ENCODE results near the gene SERPINB3.
"Not testable (repeated sequence)": the region's sequence is repeated elsewhere in the genome, so short reads cannot be mapped to it uniquely, and the experiment has no call there.

The SERPINB3 gene

GRCh38 chr18:63661750-63662149 lies at the start of gene SERPINB3:
TSS of gene SERPINB3 (minus strand) at chr18:63661893. CDS start at chr18:63661216, 677 bp downstream.
- DNase-seq (ENCODE audit: low read depth in 1 of 2, low spot score in 1 of 2): not testable (repeated sequence)

GRCh38 chr18:63708650-63709049 lies 47.0 kb upstream of the SERPINB3 start:
- no peak for DNase-seq (ENCODE audit: low read depth in 1 of 2, low spot score in 1 of 2)

- no peak for DNase-seq (ENCODE audit: low read depth in 1 of 2, low spot score in 1 of 2)
Measured at GRCh38 chr18:63707816-63708215, 46.1 kb upstream of the SERPINB3 start.

GRCh38 chr18:63705401-63705800 lies 43.7 kb upstream of the SERPINB3 start:
- no peak for DNase-seq (ENCODE audit: low read depth in 1 of 2, low spot score in 1 of 2)

- DNase-seq (ENCODE audit: low read depth in 1 of 2, low spot score in 1 of 2): no peak
Measured at GRCh38 chr18:63702660-63703059, 41.0 kb upstream of the SERPINB3 start, which contains the start of gene SERPINB11. TSS of gene SERPINB11 (plus strand) at chr18:63702960. CDS start at chr18:63710194, 7,234 bp downstream.

GRCh38 chr18:63701952-63702351 lies 40.3 kb upstream of the SERPINB3 start:
- no peak for DNase-seq (ENCODE audit: low read depth in 1 of 2, low spot score in 1 of 2)

GRCh38 chr18:63700501-63700900 lies 38.8 kb upstream of the SERPINB3 start:
- DNase-seq (ENCODE audit: low read depth in 1 of 2, low spot score in 1 of 2): no peak

- DNase-seq (ENCODE audit: low read depth in 1 of 2, low spot score in 1 of 2): no peak
Measured at GRCh38 chr18:63697097-63697660, 35.5 kb upstream of the SERPINB3 start.

GRCh38 chr18:63689064-63689463 lies 27.4 kb upstream of the SERPINB3 start:
- no peak for DNase-seq (ENCODE audit: low read depth in 1 of 2, low spot score in 1 of 2)

GRCh38 chr18:63686871-63687270 lies 25.2 kb upstream of the SERPINB3 start:
- DNase-seq (ENCODE audit: low read depth in 1 of 2, low spot score in 1 of 2): no peak

- no peak for DNase-seq (ENCODE audit: low read depth in 1 of 2, low spot score in 1 of 2)
Measured at GRCh38 chr18:63684718-63685117, 23.0 kb upstream of the SERPINB3 start.

GRCh38 chr18:63683890-63684289 lies 22.2 kb upstream of the SERPINB3 start:
- DNase-seq (ENCODE audit: low read depth in 1 of 2, low spot score in 1 of 2): no peak

GRCh38 chr18:63683152-63683551 lies 21.5 kb upstream of the SERPINB3 start:
- no peak for DNase-seq (ENCODE audit: low read depth in 1 of 2, low spot score in 1 of 2)

- no peak for DNase-seq (ENCODE audit: low read depth in 1 of 2, low spot score in 1 of 2)
Measured at GRCh38 chr18:63681449-63682340, 20.0 kb upstream of the SERPINB3 start.

GRCh38 chr18:63679820-63680606 lies 18.3 kb upstream of the SERPINB3 start:
- DNase-seq (ENCODE audit: low read depth in 1 of 2, low spot score in 1 of 2): no peak

GRCh38 chr18:63677500-63678225 lies 16.0 kb upstream of the SERPINB3 start:
- no peak for DNase-seq (ENCODE audit: low read depth in 1 of 2, low spot score in 1 of 2)

- DNase-seq (ENCODE audit: low read depth in 1 of 2, low spot score in 1 of 2): no peak
Measured at GRCh38 chr18:63676526-63677323, 15.0 kb upstream of the SERPINB3 start.

- no peak for DNase-seq (ENCODE audit: low read depth in 1 of 2, low spot score in 1 of 2)
Measured at GRCh38 chr18:63664571-63664970, 2.9 kb upstream of the SERPINB3 start.

GRCh38 chr18:63658920-63659319 lies 2.8 kb downstream of the SERPINB3 start:
- not testable (repeated sequence) for DNase-seq (ENCODE audit: low read depth in 1 of 2, low spot score in 1 of 2)

- DNase-seq (ENCODE audit: low read depth in 1 of 2, low spot score in 1 of 2): not testable (repeated sequence)
Measured at GRCh38 chr18:63650271-63650670, 11.4 kb downstream of the SERPINB3 start.

Measured in activated CD4-positive, alpha-beta T cell treated with anti-CD3 and anti-CD28 coated beads, Interleukin-2, amount 50 U/mL, for 24 hours (primary cell).